HepG2 (cell line): ENCODE results near the gene PRR35. TPM values are rescaled to one million over a fixed set of nuclear protein-coding genes. Genes with fewer than 3 reads are reported as not detected.

Source experiments
- AGO1 ChIP-seq: fragments of 200-400 bp; formaldehyde crosslinking; IDR thresholded peaks from 2 replicates; pipeline ENCODE4 v1.6.1; 2017; ENCODE audit warnings: mild to moderate bottlenecking, low read depth, low read length, moderate library complexity; ENCODE audit not compliant: poor library complexity, severe bottlenecking
- AGO2 ChIP-seq: fragments of 200-400 bp; formaldehyde crosslinking; optimal IDR thresholded peaks from 2 replicates; pipeline ENCODE3; 2017; ENCODE audit warnings: mild to moderate bottlenecking, low read depth, low read length, moderate library complexity
- AHR ChIP-seq: IDR thresholded peaks from 2 replicates; pipeline ENCODE4 v1.6.1; 2018; ENCODE audit warnings: missing genetic modification reagents, missing compliant biosample characterization
- ARNTL ChIP-seq: sonication (generic); formaldehyde crosslinking; IDR thresholded peaks from 2 replicates; pipeline ENCODE4 v1.4.0; 2020; ENCODE audit warnings: mild to moderate bottlenecking, missing genetic modification reagents
- ASH2L ChIP-seq: fragments of 300-600, 200-600 bp; sonication (generic); IDR thresholded peaks from 2 replicates; pipeline ENCODE4 v1.7.0; 2017; ENCODE audit warnings: low read depth, mild to moderate bottlenecking, moderate library complexity, mixed read lengths, low read length; ENCODE audit not compliant: insufficient read length
- DNMT1 ChIP-seq: sonication (generic); formaldehyde crosslinking; IDR thresholded peaks from 2 replicates; pipeline ENCODE4 v1.5.1; 2020; ENCODE audit warnings: mild to moderate bottlenecking, missing genetic modification reagents
- HNRNPL ChIP-seq: fragments of 200-400 bp; formaldehyde crosslinking; IDR thresholded peaks from 2 replicates; pipeline ENCODE4 v1.6.1; 2017; ENCODE audit warnings: mild to moderate bottlenecking, low read depth, low read length
- HOXA9 ChIP-seq: sonication (generic); formaldehyde crosslinking; IDR thresholded peaks from 2 replicates; pipeline ENCODE4 v1.8.1; 2022; ENCODE audit warnings: missing genetic modification reagents, mild to moderate bottlenecking, moderate library complexity, borderline replicate concordance
- KLF6 ChIP-seq: IDR thresholded peaks from 2 replicates; pipeline ENCODE4 v1.8.0; 2016; ENCODE audit warnings: missing biosample characterization, missing genetic modification reagents
- MAFG ChIP-seq: sonication (generic); formaldehyde crosslinking; IDR thresholded peaks from 2 replicates; pipeline ENCODE4 v1.5.1; 2020; ENCODE audit warnings: mild to moderate bottlenecking, missing genetic modification reagents
- MAZ ChIP-seq, 2 experiments: sonication (generic) in 1 of 2; formaldehyde crosslinking in 1 of 2; IDR thresholded peaks; 2 replicates each; pipeline versions ENCODE4 v1.5.0 to v1.6.1; 2012 to 2020; ENCODE audit warnings: low read depth in 2 of 2, mild to moderate bottlenecking in 2 of 2, borderline replicate concordance in 1 of 2, improper control_type of control experiment in 1 of 2, low read length in 1 of 2, missing genetic modification reagents in 1 of 2, moderate library complexity in 1 of 2
- MED1 ChIP-seq: sonication (generic); formaldehyde crosslinking; IDR thresholded peaks from 2 replicates; pipeline ENCODE4 v1.4.0; 2020; ENCODE audit warnings: missing genetic modification reagents
- MEF2D ChIP-seq: sonication (generic); formaldehyde crosslinking; IDR thresholded peaks from 2 replicates; pipeline ENCODE4 v1.5.1; 2020; ENCODE audit warnings: mild to moderate bottlenecking, missing genetic modification reagents
- NFYC ChIP-seq: IDR thresholded peaks from 2 replicates; pipeline ENCODE4 v1.6.1; 2016; ENCODE audit warnings: missing genetic modification reagents, missing compliant biosample characterization
- POLR2AphosphoS5 ChIP-seq: IDR thresholded peaks from 2 replicates; pipeline ENCODE4 v1.6.1; 2012; ENCODE audit warnings: low read depth, low read length
- POLR2G ChIP-seq: fragments of 200-400 bp; formaldehyde crosslinking; IDR thresholded peaks from 2 replicates; pipeline ENCODE4 v1.6.1; 2018; ENCODE audit warnings: mild to moderate bottlenecking, low read depth, low read length, moderate library complexity
- RXRA ChIP-seq: sonication (generic); formaldehyde crosslinking; IDR thresholded peaks from 2 replicates; pipeline ENCODE4 v1.5.1; 2020; ENCODE audit warnings: missing genetic modification reagents
- SALL1 ChIP-seq: sonication (generic); formaldehyde crosslinking; IDR thresholded peaks from 2 replicates; pipeline ENCODE4 v1.8.0; 2022; ENCODE audit warnings: mild to moderate bottlenecking, missing genetic modification reagents
- SKI ChIP-seq: fragments of 450-650 bp; IDR thresholded peaks from one replicate; pipeline ENCODE4 v1.6.1; 2018; ENCODE audit warnings: mild to moderate bottlenecking; ENCODE audit not compliant: partially characterized antibody
- SOX6 ChIP-seq, 2 experiments: fragments of 450-650 bp in 1 of 2; sonication (generic) in 1 of 2; formaldehyde crosslinking in 1 of 2; IDR thresholded peaks; 2 replicates each; pipeline versions ENCODE4 v1.4.0 to v1.6.1; 2017 to 2020; ENCODE audit warnings: antibody characterized with exemption in 1 of 2, mild to moderate bottlenecking in 1 of 2, missing genetic modification reagents in 1 of 2
- SP4 ChIP-seq: sonication (generic); formaldehyde crosslinking; IDR thresholded peaks from 2 replicates; pipeline ENCODE4 v1.8.1; 2023; ENCODE audit warnings: mild to moderate bottlenecking, missing genetic modification reagents
- SRY ChIP-seq: sonication (generic); formaldehyde crosslinking; IDR thresholded peaks from 2 replicates; pipeline ENCODE4 v1.8.0; 2022; ENCODE audit warnings: mild to moderate bottlenecking, missing genetic modification reagents
- YEATS4 ChIP-seq: sonication (generic); formaldehyde crosslinking; IDR thresholded peaks from 2 replicates; pipeline ENCODE4 v1.4.0; 2020; ENCODE audit warnings: missing genetic modification reagents, borderline replicate concordance
- ZFY ChIP-seq: sonication (generic); formaldehyde crosslinking; IDR thresholded peaks from 2 replicates; pipeline ENCODE4 v1.4.0; 2020; ENCODE audit warnings: missing genetic modification reagents
- ZKSCAN5 ChIP-seq: sonication (generic); formaldehyde crosslinking; IDR thresholded peaks from 2 replicates; pipeline ENCODE4 v1.5.1; 2020; ENCODE audit warnings: mild to moderate bottlenecking, missing genetic modification reagents
- ZNF136 ChIP-seq: sonication (generic); formaldehyde crosslinking; IDR thresholded peaks from 2 replicates; pipeline ENCODE4 v1.8.1; 2022; ENCODE audit warnings: low read depth, mild to moderate bottlenecking, moderate library complexity, missing genetic modification reagents
- ZNF260 ChIP-seq: sonication (generic); formaldehyde crosslinking; IDR thresholded peaks from 2 replicates; pipeline ENCODE4 v1.4.0; 2020; ENCODE audit warnings: missing genetic modification reagents, low read depth, mild to moderate bottlenecking, borderline replicate concordance
- ZNF432 ChIP-seq: sonication (generic); formaldehyde crosslinking; IDR thresholded peaks from 2 replicates; pipeline ENCODE4 v1.5.0; 2020; ENCODE audit warnings: missing genetic modification reagents, mild to moderate bottlenecking, borderline replicate concordance
- ZNF564 ChIP-seq: sonication (generic); formaldehyde crosslinking; IDR thresholded peaks from 2 replicates; pipeline ENCODE4 v1.8.1; 2023; ENCODE audit warnings: mild to moderate bottlenecking, missing genetic modification reagents
- ZNF891 ChIP-seq: sonication (generic); formaldehyde crosslinking; IDR thresholded peaks from 2 replicates; pipeline ENCODE4 v1.5.0; 2020; ENCODE audit warnings: mild to moderate bottlenecking, missing genetic modification reagents
- polyA plus RNA-seq, 8 experiments: library from polyadenylated mRNA; depleted of rRNA in 3 of 8; stranded (reverse) in 7 of 8; unstranded in 1 of 8; fragments of >200 nt; fragmentation: Illumina TruSeq in 4 of 8; extraction: Trizol in 4 of 8; gene quantifications; 2 replicates each; pipeline versions ENCODE4 v1.2.1 to v1.2.3, GENCODE V29; 2011 to 2016; ENCODE audit warnings: low read depth in 4 of 8, missing spikeins in 1 of 8, mixed read lengths in 1 of 8; ENCODE audit not compliant: insufficient read depth in 1 of 8
- total RNA-seq, 5 experiments: library from RNA; depleted of rRNA; stranded (reverse); fragments of >200 nt; fragmentation: Illumina TruSeq; extraction: Trizol; gene quantifications; 2 replicates each; pipeline ENCODE4 v1.2.3, GENCODE V29; 2016; ENCODE audit warnings: low read depth in 1 of 5

The PRR35 gene
- total and polyA plus RNA-seq, 2 of the 13 experiments (the other 11 are each of a cell fraction or from before 2014, with no cell fraction given) = 0.07 to 0.16 TPM

DNA sequence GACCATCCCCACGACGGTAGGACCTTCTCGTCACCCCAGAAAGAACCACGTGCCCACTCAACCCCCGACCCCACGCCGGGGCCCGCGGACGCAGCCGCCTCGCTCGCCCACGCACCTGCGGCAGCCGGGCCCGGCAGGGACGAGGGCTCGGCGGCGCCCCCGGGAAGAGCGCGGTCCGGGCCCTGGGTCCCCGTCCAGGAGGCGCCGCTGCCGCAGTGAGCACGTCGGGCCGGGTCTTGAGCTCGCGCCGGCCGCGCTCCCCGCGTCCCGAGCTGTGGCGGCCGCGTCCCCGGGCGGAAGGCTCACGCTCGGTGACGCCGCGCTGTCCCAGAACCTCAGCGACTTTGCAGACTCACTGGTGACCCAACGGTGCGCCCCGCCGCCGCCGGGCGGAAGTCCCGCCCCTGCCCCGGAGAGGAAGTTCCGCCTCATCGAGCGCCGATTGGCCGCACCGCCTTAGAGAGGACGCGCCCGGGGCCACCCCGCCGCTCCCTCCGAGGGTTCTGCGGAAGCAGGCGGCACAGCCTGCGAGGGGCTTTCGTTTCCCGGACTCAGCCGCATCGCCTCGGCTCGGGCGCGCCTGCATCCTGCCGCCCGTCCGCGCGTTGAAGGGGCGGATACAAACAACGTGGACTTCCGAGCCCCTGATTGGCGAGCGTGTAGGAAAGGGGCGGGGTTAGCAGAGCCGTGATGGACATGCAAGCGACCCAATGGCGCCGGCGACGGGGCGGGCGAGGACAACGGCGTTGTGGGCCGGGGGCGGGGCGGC lies 28.9 kb downstream of the PRR35 start (continued):
- 0 out of 2 replicates have a peak, but pooled peaks have one; percentile 35 for TF ChIP-seq HNRNPL
- TF ChIP-seq AGO1 = peak; percentile 40
- TF ChIP-seq ZNF432 = no peak
- TF ChIP-seq SKI = peak; percentile 41
- peak; percentile 5; the same call in 1 of the 2 replicates for TF ChIP-seq ZNF891 (CRISPR knock-in tag)
- peak; percentile 77 for TF ChIP-seq ASH2L
- TF ChIP-seq MAFG (CRISPR knock-in tag) = no peak
- TF ChIP-seq AHR (CRISPR knock-in tag) = peak; percentile 29; the same call in 1 of the 2 replicates
- peak; percentile 38; the same call in 1 of the 2 replicates for TF ChIP-seq RXRA
- peak; percentile 27; the same call in 1 of the 2 replicates for TF ChIP-seq MED1 (CRISPR knock-in tag)
- TF ChIP-seq SOX6 (IDR thresholded peaks at IDR 0.05) = no peak
- TF ChIP-seq SOX6 (CRISPR knock-in tag; IDR thresholded peaks at IDR 0.05) = peak; percentile 67
- no peak for TF ChIP-seq HOXA9 (CRISPR knock-in tag)
- TF ChIP-seq KLF6 = 0 out of 2 replicates have a peak, but pooled peaks have one; percentile 48
- no peak for TF ChIP-seq DNMT1
- peak; percentile 68 for TF ChIP-seq SP4 (CRISPR knock-in tag)
- peak; percentile 67; the same call in 1 of the 2 replicates for TF ChIP-seq ZNF564
- TF ChIP-seq POLR2AphosphoS5 = peak; percentile 78
- no peak for TF ChIP-seq ZNF260 (CRISPR knock-in tag)
- peak; percentile 48; the same call in 1 of the 2 replicates for TF ChIP-seq YEATS4 (CRISPR knock-in tag)
- TF ChIP-seq AGO2 = peak; percentile 66
- peak; percentile 85 for TF ChIP-seq POLR2G
- TF ChIP-seq MEF2D (CRISPR knock-in tag) = no peak
- no peak; the same call in 1 of the 2 replicates for TF ChIP-seq MAZ (IDR thresholded peaks at IDR 0.05; ENCODE audit: borderline replicate concordance, low read depth, low read length)
- TF ChIP-seq MAZ (CRISPR knock-in tag; IDR thresholded peaks at IDR 0.05; ENCODE audit: low read depth) = peak; percentile 34; the same call in 1 of the 2 replicates
- peak; percentile 72 for TF ChIP-seq NFYC (CRISPR knock-in tag)
- TF ChIP-seq ZKSCAN5 = no peak
- TF ChIP-seq ZFY (CRISPR knock-in tag) = peak; percentile 84
- peak; percentile 11; the same call in 1 of the 2 replicates for TF ChIP-seq SALL1 (CRISPR knock-in tag)
- TF ChIP-seq SRY = peak; percentile 82; the same call in 1 of the 2 replicates
- TF ChIP-seq ZNF136 (CRISPR knock-in tag) = 0 out of 2 replicates have a peak, but pooled peaks have one; percentile 16
- TF ChIP-seq ARNTL (CRISPR knock-in tag) = peak; percentile 60; the same call in 1 of the 2 replicates
